Karpas-422 (cell line): Measurements from ENCODE around the gene HOXB7. TPM values are rescaled to one million over a fixed set of nuclear protein-coding genes. Genes with fewer than 3 reads are reported as not detected.

ENCODE experiments used
- DNase-seq: peaks from one replicate; pipeline ENCODE4 v3.0.0-alpha.2; 2015
- H2AFZ ChIP-seq: fragments of 200-600 bp; sonication (generic); 2 replicates; pipeline ENCODE4 v1.6.1; 2014; ENCODE audit warnings: antibody characterized with exemption, low read length, mixed read lengths
- H3K27ac ChIP-seq: fragments of 200-600 bp; sonication (generic); 2 replicates; pipeline ENCODE4 v1.5.1; 2014; ENCODE audit warnings: mild to moderate bottlenecking, low read length, moderate library complexity
- H3K27me3 ChIP-seq: fragments of 200-600 bp; sonication (generic); 2 replicates; pipeline ENCODE4 v1.6.1; 2014; ENCODE audit warnings: low read length, mixed read lengths
- H3K36me3 ChIP-seq: fragments of 200-600 bp; sonication (generic); 2 replicates; pipeline ENCODE4 v1.6.1; 2014; ENCODE audit warnings: low read length, mixed read lengths; ENCODE audit not compliant: insufficient read depth
- H3K4me1 ChIP-seq: fragments of 200-600 bp; sonication (generic); 2 replicates; pipeline ENCODE4 v1.6.1; 2014; ENCODE audit warnings: mild to moderate bottlenecking, low read length, mixed read lengths
- H3K4me2 ChIP-seq: fragments of 200-600 bp; sonication (generic); 2 replicates; pipeline ENCODE4 v1.6.1; 2014; ENCODE audit warnings: low read length, low read depth, mild to moderate bottlenecking; ENCODE audit not compliant: poor library complexity, severe bottlenecking
- H3K4me3 ChIP-seq: fragments of 200-600 bp; sonication (generic); 2 replicates; pipeline ENCODE4 v1.5.1; 2014; ENCODE audit warnings: mild to moderate bottlenecking, antibody characterized with exemption, low read length, mixed read lengths
- H3K79me2 ChIP-seq: fragments of 200-600 bp; sonication (generic); 2 replicates; pipeline ENCODE4 v1.6.1; 2014; ENCODE audit warnings: mild to moderate bottlenecking, low read length, mixed read lengths
- H3K9ac ChIP-seq: fragments of 200-600 bp; sonication (generic); 2 replicates; pipeline ENCODE4 v1.6.0; 2014; ENCODE audit warnings: low read length
- H3K9me2 ChIP-seq: fragments of 200-600 bp; sonication (generic), shearing (Covaris generic); replicated peaks from 2 replicates; pipeline ENCODE4 v1.6.0; 2014; ENCODE audit warnings: mild to moderate bottlenecking, low read length, moderate library complexity; ENCODE audit not compliant: insufficient read depth
- H3K9me3 ChIP-seq: fragments of 300-700, 200-600 bp; sonication (generic); 2 replicates; pipeline ENCODE4 v1.6.1; 2014; ENCODE audit warnings: low read length, mixed read lengths
- H4K20me1 ChIP-seq: fragments of 200-600 bp; sonication (generic); 2 replicates; pipeline ENCODE4 v1.6.1; 2014; ENCODE audit warnings: mild to moderate bottlenecking, antibody characterized with exemption, low read length, low read depth; ENCODE audit not compliant: insufficient read depth
- total RNA-seq: library from RNA; depleted of rRNA; stranded (reverse); fragments of >200 nt; shearing (Covaris generic); gene quantifications from 2 replicates; pipeline ENCODE4 v1.2.3, GENCODE V29; 2014; ENCODE audit warnings: low replicate concordance

HOXB7 gene
- total RNA-seq, 1 experiment from 2014 or later: 9.7 TPM

DNA sequence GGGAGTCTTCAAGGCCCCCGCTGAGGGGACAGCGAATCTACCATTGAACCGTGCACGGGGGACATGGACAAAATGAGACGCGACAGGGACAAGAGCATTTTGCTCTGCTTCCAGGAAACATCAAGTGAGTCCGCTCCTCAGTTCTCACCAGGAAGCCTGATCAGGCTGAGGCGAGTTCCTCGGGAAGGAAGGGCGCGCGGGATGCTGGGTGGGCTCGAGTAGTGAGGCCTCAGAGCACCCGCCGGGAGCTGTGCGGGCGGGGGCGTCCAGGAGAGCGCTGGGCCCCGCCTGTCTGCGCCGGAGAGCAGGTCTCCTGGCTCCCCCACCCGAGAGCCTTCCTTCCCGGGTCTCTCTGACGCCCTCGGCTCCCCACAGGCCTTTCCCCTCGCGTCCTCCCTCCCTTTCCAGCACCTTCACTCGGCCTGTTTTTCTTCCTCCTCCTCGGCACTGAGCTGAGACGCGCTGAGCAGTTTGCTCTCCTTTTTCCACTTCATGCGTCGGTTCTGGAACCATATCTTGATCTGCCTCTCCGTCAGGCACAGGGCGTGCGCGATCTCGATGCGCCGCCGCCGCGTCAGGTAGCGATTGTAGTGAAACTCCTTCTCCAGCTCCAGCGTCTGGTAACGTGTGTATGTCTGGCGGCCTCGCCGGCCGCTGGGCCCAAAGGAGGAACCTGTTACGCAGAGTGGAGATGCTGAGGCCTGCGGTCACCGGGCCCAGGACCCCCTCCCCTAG, 14.7 kb downstream of the HOXB7 start:
- no peak overlapping the region for H3K4me2 ChIP-seq
- DNase-seq: no peak
- H3K36me3 ChIP-seq: no peaks in the 10 kb centered on the region
- no peak overlapping the region for H3K9ac ChIP-seq
- H3K4me3 ChIP-seq: no peak overlapping the region
- H3K79me2 ChIP-seq: no peaks in the 10 kb centered on the region
- no peak overlapping the region for H3K27ac ChIP-seq
- H4K20me1 ChIP-seq: no peaks in the 10 kb centered on the region
- H3K27me3 ChIP-seq: no peaks in the 10 kb centered on the region
- H2AFZ ChIP-seq: no peak overlapping the region
- no peaks in the 10 kb centered on the region for H3K9me2 ChIP-seq
- H3K9me3 ChIP-seq: no peaks in the 10 kb centered on the region
- H3K4me1 ChIP-seq: peaks cover 2% of the 10 kb centered on the region; the same call in 1 of the 2 replicates

DNA sequence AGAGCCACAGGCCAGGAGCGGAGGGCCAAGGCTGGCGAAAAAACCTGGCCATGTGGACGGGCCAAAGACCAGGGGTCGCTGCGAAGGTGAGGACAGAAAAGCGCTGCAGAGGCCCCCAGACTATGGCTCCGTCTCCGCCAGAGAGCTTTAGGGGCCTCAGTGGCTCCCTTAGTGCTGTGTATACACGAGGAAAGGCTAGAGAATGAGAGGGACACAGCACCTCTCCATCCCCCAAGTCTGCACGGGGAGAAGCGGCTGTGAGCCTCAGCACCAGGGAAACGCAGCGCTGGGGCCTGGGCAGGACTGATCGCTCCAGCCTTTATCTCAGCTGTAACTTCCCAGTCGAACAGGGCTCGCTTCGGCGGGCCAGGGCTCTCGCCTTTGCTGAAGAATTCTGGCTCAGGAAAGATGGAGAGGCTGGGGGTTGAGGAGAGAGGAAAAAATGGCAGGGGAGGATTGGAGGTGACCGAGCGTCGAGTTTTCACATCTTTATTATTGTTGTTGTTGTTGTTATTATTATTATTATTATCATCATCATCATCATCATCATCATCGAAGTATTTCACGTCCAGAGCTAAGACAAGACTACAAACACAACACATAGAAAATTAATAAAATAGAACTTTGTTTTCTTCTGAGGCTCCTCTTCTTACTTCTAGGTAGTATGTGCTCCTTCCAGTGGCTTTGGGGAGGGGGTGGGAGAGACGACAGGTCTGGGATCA, 15.4 kb downstream of the HOXB7 start:
- Histone ChIP-seq H3K9ac (no peak overlapping the region), H3K4me1 (no peaks in the 10 kb centered on the region)

DNA sequence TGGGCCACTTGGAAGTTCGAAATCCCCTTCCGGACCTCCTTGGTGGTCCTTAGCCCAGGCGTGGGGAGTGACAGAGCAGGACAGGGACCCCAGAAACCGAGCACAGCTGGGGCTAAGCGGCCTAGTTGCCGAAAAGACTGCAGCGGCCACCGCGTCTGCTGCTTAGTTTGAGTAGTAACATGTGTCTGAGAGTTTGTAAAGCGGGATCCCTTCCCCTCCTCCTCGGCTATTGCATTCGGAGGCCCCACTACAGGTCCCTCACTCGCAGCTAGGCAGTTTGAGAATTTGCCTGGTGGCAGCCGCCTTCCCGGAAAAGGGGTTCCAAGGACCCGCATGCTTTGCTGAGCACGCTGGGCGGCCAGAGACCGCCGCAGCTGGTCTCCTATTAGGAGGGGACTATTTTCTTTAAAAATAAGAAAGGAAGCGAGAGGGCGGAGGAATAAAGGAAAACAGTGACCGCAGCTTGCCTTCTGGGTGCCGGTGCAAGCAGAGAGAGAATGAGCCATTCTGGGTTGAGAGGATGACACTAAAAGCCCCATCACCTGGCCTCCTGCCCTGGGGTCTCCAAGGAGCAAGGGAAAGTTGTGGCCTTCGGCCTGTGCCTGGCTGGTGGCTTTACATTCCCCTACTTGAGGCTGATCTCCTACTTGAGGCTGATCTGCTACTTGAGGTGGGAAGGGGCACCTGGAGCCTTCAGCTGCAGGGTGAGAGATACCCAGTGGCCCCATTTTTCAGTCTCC, 16.1 kb downstream of the HOXB7 start:
- no peaks in the 10 kb centered on the region for H3K79me2 ChIP-seq

More for the DNA sequence above, 15.4 kb downstream of the HOXB7 start:
- Histone ChIP-seq H3K36me3 (no peaks in the 10 kb centered on the region), H3K9me3 (no peaks in the 10 kb centered on the region), H3K79me2 (no peaks in the 10 kb centered on the region), H4K20me1 (no peaks in the 10 kb centered on the region), H3K4me2 (no peak overlapping the region), H3K4me3 (no peak overlapping the region), H3K9me2 (no peaks in the 10 kb centered on the region), H3K27me3 (no peaks in the 10 kb centered on the region), H3K27ac (no peak overlapping the region), H2AFZ (no peak overlapping the region)
- DNase-seq: no peak

DNA sequence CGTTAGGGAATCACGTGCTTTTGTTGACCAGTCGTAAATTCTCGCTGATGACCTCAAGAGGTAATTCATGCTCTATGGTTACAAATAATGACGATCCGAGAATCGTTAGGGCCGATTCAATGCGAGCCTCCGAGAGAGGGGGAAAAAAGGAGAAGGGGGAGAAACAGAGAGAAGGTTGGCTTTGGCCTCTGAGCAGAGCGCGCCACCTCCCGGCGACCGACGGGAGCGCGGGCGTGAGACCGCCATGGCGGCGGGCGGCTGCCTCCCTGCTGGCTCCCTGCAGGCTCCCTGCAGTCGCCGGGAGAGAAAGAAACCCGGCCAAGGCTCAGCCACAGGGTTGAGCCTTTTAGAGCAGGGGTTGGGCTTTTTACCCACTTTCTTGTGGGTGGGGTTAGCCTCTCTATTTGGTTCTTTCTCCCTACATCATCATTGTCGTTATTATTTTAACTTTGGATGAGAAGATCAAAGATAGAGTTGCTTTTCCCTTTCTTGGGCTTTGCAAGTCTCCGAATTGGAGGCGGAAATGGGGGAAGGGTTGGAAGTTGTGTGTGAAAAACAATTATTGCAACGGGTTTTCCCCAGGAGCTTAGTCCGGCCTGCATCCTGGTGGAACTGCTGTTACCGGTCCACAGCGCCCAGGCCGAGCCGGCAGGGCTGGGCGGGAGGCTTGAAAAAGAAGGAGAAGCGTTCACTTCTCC, 16.8 kb downstream of the HOXB7 start:
- Histone ChIP-seq H3K4me1 (no peaks in the 10 kb centered on the region), H3K79me2 (no peaks in the 10 kb centered on the region), H4K20me1 (no peaks in the 10 kb centered on the region), H3K27me3 (no peaks in the 10 kb centered on the region), H2AFZ (0 out of 2 replicates have a peak overlapping the region, but pooled peaks have one; percentile 54), H3K27ac (no peak overlapping the region), H3K9me3 (no peaks in the 10 kb centered on the region), H3K4me2 (no peak overlapping the region), H3K9ac (no peak overlapping the region), H3K36me3 (no peaks in the 10 kb centered on the region), H3K4me3 (no peak overlapping the region), H3K9me2 (no peaks in the 10 kb centered on the region)
- DNase-seq: peak; percentile 88

More for the DNA sequence above, 16.1 kb downstream of the HOXB7 start:
- no peak overlapping the region for H3K9ac ChIP-seq
- no peaks in the 10 kb centered on the region for H4K20me1 ChIP-seq
- no peak overlapping the region for H3K4me3 ChIP-seq
- no peak overlapping the region for H2AFZ ChIP-seq
- H3K27ac ChIP-seq: no peak overlapping the region
- no peaks in the 10 kb centered on the region for H3K9me3 ChIP-seq
- no peaks in the 10 kb centered on the region for H3K9me2 ChIP-seq
- H3K36me3 ChIP-seq: no peaks in the 10 kb centered on the region
- no peaks in the 10 kb centered on the region for H3K4me1 ChIP-seq
- no peak overlapping the region for H3K4me2 ChIP-seq
- no peaks in the 10 kb centered on the region for H3K27me3 ChIP-seq
- no peak for DNase-seq

- H3K79me2 ChIP-seq: no peaks in the 10 kb centered on the region
- no peaks in the 10 kb centered on the region for H4K20me1 ChIP-seq
- H3K36me3 ChIP-seq: no peaks in the 10 kb centered on the region
- H3K4me3 ChIP-seq: no peak within 1 kb of the TSS
- no peak within 1 kb of the TSS for H3K4me2 ChIP-seq
- no peaks in the 10 kb centered on the region for H3K9me3 ChIP-seq
- H3K9me2 ChIP-seq: no peaks in the 10 kb centered on the region
- H3K9ac ChIP-seq: no peak within 1 kb of the TSS
- 0 out of 2 replicates have a peak within 1 kb of the TSS, but pooled peaks have one; percentile 54 for H2AFZ ChIP-seq
- no peak within 1 kb of the TSS for H3K27ac ChIP-seq
- no peaks in the 10 kb centered on the region for H3K27me3 ChIP-seq
- no peak for DNase-seq
- H3K4me1 ChIP-seq: no peaks in the 10 kb centered on the region
These were observed 17.5 kb downstream of the HOXB7 start, which contains the start of gene HOXB5 for GRCh38 chr17:48593126-48593829. TSS of gene HOXB5 (minus strand) at chr17:48593779. CDS start at chr17:48593682, 97 bp downstream.

DNA sequence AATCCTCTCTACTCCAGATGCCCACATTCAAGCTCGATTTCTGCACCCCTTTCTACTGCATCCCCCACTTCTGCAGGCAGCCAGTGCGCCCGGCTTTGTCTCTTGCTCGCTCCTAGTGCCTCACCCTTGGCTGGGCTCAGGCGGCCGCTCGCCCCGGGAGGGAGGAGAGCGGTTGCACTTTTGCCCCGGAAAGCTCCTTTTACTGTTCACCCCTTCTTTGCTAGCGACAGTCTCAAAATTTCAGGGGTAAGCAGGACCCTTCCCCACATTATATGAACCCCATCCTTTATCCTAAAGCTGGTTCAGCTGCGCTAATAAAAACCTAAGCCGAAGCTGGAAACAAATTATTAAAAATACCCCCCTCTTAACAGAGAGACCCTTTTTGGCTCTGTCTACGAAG, 18.2 kb downstream of the HOXB7 start:
- Histone ChIP-seq H3K27me3 (no peaks in the 10 kb centered on the region), H3K79me2 (no peaks in the 10 kb centered on the region), H2AFZ (no peak overlapping the region), H3K4me1 (no peaks in the 10 kb centered on the region), H3K9me3 (no peaks in the 10 kb centered on the region), H4K20me1 (no peaks in the 10 kb centered on the region), H3K36me3 (no peaks in the 10 kb centered on the region), H3K4me3 (no peak overlapping the region), H3K27ac (no peak overlapping the region), H3K9ac (no peak overlapping the region), H3K4me2 (no peak overlapping the region), H3K9me2 (no peaks in the 10 kb centered on the region)
- no peak for DNase-seq

- no peaks in the 10 kb centered on the region for H4K20me1 ChIP-seq
- no peak overlapping the region for H3K4me3 ChIP-seq
- H3K36me3 ChIP-seq: no peaks in the 10 kb centered on the region
- H2AFZ ChIP-seq: no peak overlapping the region
- no peak overlapping the region for H3K4me2 ChIP-seq
- H3K27ac ChIP-seq: no peak overlapping the region
- H3K27me3 ChIP-seq: no peaks in the 10 kb centered on the region
- no peaks in the 10 kb centered on the region for H3K4me1 ChIP-seq
- H3K9ac ChIP-seq: no peak overlapping the region
- H3K79me2 ChIP-seq: no peaks in the 10 kb centered on the region
- DNase-seq: no peak
- no peaks in the 10 kb centered on the region for H3K9me3 ChIP-seq
- no peaks in the 10 kb centered on the region for H3K9me2 ChIP-seq
These were observed 18.7 kb downstream of the HOXB7 start for GRCh38 chr17:48592057-48592514.
